ENCODE results near the gene RALGAPB.

RALGAPB gene

GRCh38 chr20:38514185-38514584 lies 41.5 kb downstream of the RALGAPB start:
- H3K79me2 ChIP-seq (ENCODE audit: insufficient read depth, low read length) = no peaks in the 10 kb centered on the region
- peaks cover 51% of the 10 kb centered on the region for H3K36me3 ChIP-seq (ENCODE audit: insufficient read depth, low read length)
- no peaks in the 10 kb centered on the region for H4K20me1 ChIP-seq (ENCODE audit: insufficient read depth, low read length)
- no peak overlapping the region for H3K4me2 ChIP-seq (ENCODE audit: insufficient read depth, low read length)
- no peak for DNase-seq
- H3K27ac ChIP-seq (ENCODE audit: low read length) = no peak overlapping the region
- no peak overlapping the region for H3K9ac ChIP-seq (ENCODE audit: low read depth, low read length)
- H3K27me3 ChIP-seq (ENCODE audit: insufficient read depth, low read length, poor library complexity) = no peaks in the 10 kb centered on the region
- ATAC-seq (ENCODE audit: insufficient read depth, low read depth) = no peak
- H3K9me3 ChIP-seq (ENCODE audit: insufficient read depth, low read length, severe bottlenecking) = no peaks in the 10 kb centered on the region
- no peak overlapping the region for H2AFZ ChIP-seq (ENCODE audit: low read depth, low read length)
- no peak for TF ChIP-seq EZH2 (IDR thresholded peaks at IDR 0.05; ENCODE audit: borderline replicate concordance, low read depth, low read length, severe bottlenecking)
- TF ChIP-seq, protein P1, sequence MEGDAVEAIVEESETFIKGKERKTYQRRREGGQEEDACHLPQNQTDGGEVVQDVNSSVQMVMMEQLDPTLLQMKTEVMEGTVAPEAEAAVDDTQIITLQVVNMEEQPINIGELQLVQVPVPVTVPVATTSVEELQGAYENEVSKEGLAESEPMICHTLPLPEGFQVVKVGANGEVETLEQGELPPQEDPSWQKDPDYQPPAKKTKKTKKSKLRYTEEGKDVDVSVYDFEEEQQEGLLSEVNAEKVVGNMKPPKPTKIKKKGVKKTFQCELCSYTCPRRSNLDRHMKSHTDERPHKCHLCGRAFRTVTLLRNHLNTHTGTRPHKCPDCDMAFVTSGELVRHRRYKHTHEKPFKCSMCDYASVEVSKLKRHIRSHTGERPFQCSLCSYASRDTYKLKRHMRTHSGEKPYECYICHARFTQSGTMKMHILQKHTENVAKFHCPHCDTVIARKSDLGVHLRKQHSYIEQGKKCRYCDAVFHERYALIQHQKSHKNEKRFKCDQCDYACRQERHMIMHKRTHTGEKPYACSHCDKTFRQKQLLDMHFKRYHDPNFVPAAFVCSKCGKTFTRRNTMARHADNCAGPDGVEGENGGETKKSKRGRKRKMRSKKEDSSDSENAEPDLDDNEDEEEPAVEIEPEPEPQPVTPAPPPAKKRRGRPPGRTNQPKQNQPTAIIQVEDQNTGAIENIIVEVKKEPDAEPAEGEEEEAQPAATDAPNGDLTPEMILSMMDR (IDR thresholded peaks at IDR 0.05; ENCODE audit: borderline replicate concordance, extremely low read depth, low read length, poor library complexity, severe bottlenecking) = no peak
- H3K4me3 ChIP-seq (ENCODE audit: low read depth in 1 of 2, low read length in 2 of 2) = no peak overlapping the region
- H3K4me1 ChIP-seq (ENCODE audit: insufficient read depth, low read length) = no peaks in the 10 kb centered on the region

DNA sequence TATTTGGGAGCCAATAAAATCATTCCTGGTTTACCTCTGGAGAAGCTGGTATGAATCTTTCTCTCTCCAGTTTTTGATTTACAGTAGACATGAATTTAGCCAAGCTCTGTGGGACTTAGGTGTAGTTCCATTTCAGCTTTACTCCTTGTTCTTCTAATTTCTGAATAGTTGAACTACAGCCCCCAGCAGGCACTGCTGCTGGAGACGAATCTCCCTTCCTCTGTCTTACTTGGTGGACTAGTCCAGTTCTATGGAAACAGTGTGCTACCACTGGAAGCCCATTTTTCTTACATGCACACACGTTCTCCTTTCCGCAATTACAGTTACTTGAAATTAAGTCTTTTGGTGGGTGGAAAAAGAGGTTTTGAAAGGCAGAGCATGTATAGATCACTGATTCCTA lies 42.3 kb downstream of the RALGAPB start:
- ATAC-seq (ENCODE audit: insufficient read depth, low read depth) (no peak), DNase-seq (no peak)
- peaks cover 45% of the 10 kb centered on the region for H3K36me3 ChIP-seq (ENCODE audit: insufficient read depth, low read length)
- H3K9ac ChIP-seq (ENCODE audit: low read depth, low read length) = no peak overlapping the region
- H3K9me3 ChIP-seq (ENCODE audit: insufficient read depth, low read length, severe bottlenecking) = no peaks in the 10 kb centered on the region
- H3K4me1 ChIP-seq (ENCODE audit: insufficient read depth, low read length) = no peaks in the 10 kb centered on the region
- TF ChIP-seq, protein P1 (IDR thresholded peaks at IDR 0.05; ENCODE audit: borderline replicate concordance, extremely low read depth, low read length, poor library complexity, severe bottlenecking) = no peak
- no peak for TF ChIP-seq EZH2 (IDR thresholded peaks at IDR 0.05; ENCODE audit: borderline replicate concordance, low read depth, low read length, severe bottlenecking)
- H2AFZ ChIP-seq (ENCODE audit: low read depth, low read length) = no peak overlapping the region
- H3K27me3 ChIP-seq (ENCODE audit: insufficient read depth, low read length, poor library complexity) = no peaks in the 10 kb centered on the region
- H3K27ac ChIP-seq (ENCODE audit: low read length) = no peak overlapping the region
- H3K4me2 ChIP-seq (ENCODE audit: insufficient read depth, low read length) = no peak overlapping the region
- H3K79me2 ChIP-seq (ENCODE audit: insufficient read depth, low read length) = no peaks in the 10 kb centered on the region
- H4K20me1 ChIP-seq (ENCODE audit: insufficient read depth, low read length) = no peaks in the 10 kb centered on the region
- H3K4me3 ChIP-seq (ENCODE audit: low read depth in 1 of 2, low read length in 2 of 2) = no peak overlapping the region

GRCh38 chr20:38515631-38516030 lies 43.0 kb downstream of the RALGAPB start:
- TF ChIP-seq, protein P1 (IDR thresholded peaks at IDR 0.05; ENCODE audit: borderline replicate concordance, extremely low read depth, low read length, poor library complexity, severe bottlenecking) = no peak
- TF ChIP-seq EZH2 (IDR thresholded peaks at IDR 0.05; ENCODE audit: borderline replicate concordance, low read depth, low read length, severe bottlenecking) = no peak
- no peaks in the 10 kb centered on the region for H3K4me1 ChIP-seq (ENCODE audit: insufficient read depth, low read length)
- H3K27ac ChIP-seq (ENCODE audit: low read length) = no peak overlapping the region
- no peak overlapping the region for H3K4me3 ChIP-seq (ENCODE audit: low read depth in 1 of 2, low read length in 2 of 2)
- H2AFZ ChIP-seq (ENCODE audit: low read depth, low read length) = no peak overlapping the region
- DNase-seq = no peak
- no peaks in the 10 kb centered on the region for H3K9me3 ChIP-seq (ENCODE audit: insufficient read depth, low read length, severe bottlenecking)
- H3K79me2 ChIP-seq (ENCODE audit: insufficient read depth, low read length) = no peaks in the 10 kb centered on the region
- no peak for ATAC-seq (ENCODE audit: insufficient read depth, low read depth)
- no peaks in the 10 kb centered on the region for H3K27me3 ChIP-seq (ENCODE audit: insufficient read depth, low read length, poor library complexity)
- H4K20me1 ChIP-seq (ENCODE audit: insufficient read depth, low read length) = no peaks in the 10 kb centered on the region
- H3K9ac ChIP-seq (ENCODE audit: low read depth, low read length) = no peak overlapping the region
- H3K36me3 ChIP-seq (ENCODE audit: insufficient read depth, low read length) = peaks cover 40% of the 10 kb centered on the region; the same call in 1 of the 2 replicates
- no peak overlapping the region for H3K4me2 ChIP-seq (ENCODE audit: insufficient read depth, low read length)

GRCh38 chr20:38519426-38519825 lies 46.8 kb downstream of the RALGAPB start:
- TF ChIP-seq EZH2 (IDR thresholded peaks at IDR 0.05; ENCODE audit: borderline replicate concordance, low read depth, low read length, severe bottlenecking) = no peak
- TF ChIP-seq, protein P1 (IDR thresholded peaks at IDR 0.05; ENCODE audit: borderline replicate concordance, extremely low read depth, low read length, poor library complexity, severe bottlenecking) = no peak
- no peak for DNase-seq
- no peak overlapping the region for H2AFZ ChIP-seq (ENCODE audit: low read depth, low read length)

More at GRCh38 chr20:38519426-38519825, 46.8 kb downstream of the RALGAPB start:
- Histone ChIP-seq H3K27me3 (ENCODE audit: insufficient read depth, low read length, poor library complexity) (no peaks in the 10 kb centered on the region), H3K4me3 (ENCODE audit: low read depth in 1 of 2, low read length in 2 of 2) (no peak overlapping the region), H3K4me1 (ENCODE audit: insufficient read depth, low read length) (no peaks in the 10 kb centered on the region), H3K79me2 (ENCODE audit: insufficient read depth, low read length) (no peaks in the 10 kb centered on the region), H3K27ac (ENCODE audit: low read length) (no peak overlapping the region), H3K9me3 (ENCODE audit: insufficient read depth, low read length, severe bottlenecking) (no peaks in the 10 kb centered on the region), H4K20me1 (ENCODE audit: insufficient read depth, low read length) (no peaks in the 10 kb centered on the region), H3K4me2 (ENCODE audit: insufficient read depth, low read length) (no peak overlapping the region), H3K36me3 (ENCODE audit: insufficient read depth, low read length) (peaks cover 64% of the 10 kb centered on the region), H3K9ac (ENCODE audit: low read depth, low read length) (no peak overlapping the region)
- no peak for ATAC-seq (ENCODE audit: insufficient read depth, low read depth)

Measured in DND-41 (cell line).